Measurements from ENCODE around the gene EHBP1L1.

GRCh38 chr11:65599216-65599954, 23.5 kb downstream of the EHBP1L1 start:
- TF ChIP-seq EGR1 (IDR thresholded peaks at IDR 0.05; ENCODE audit: low read depth in 2 of 2): no peak
- TF ChIP-seq CTCF (IDR thresholded peaks at IDR 0.05; ENCODE audit: low read depth, low read length, missing input control): no peak
- no peak for TF ChIP-seq SP1 (IDR thresholded peaks at IDR 0.05)
- TF ChIP-seq ZBTB33 (IDR thresholded peaks at IDR 0.05): no peak
- no peak for TF ChIP-seq HNF4A (conservative IDR thresholded peaks at IDR 0.05)
- no peak for TF ChIP-seq YY1 (IDR thresholded peaks at IDR 0.05)
- no peak for TF ChIP-seq RAD21 (IDR thresholded peaks at IDR 0.05)
- no peak for TF ChIP-seq MAX (IDR thresholded peaks at IDR 0.05)
- no peak for TF ChIP-seq ATF3 (IDR thresholded peaks at IDR 0.05)
- no peak for TF ChIP-seq TAF1 (conservative IDR thresholded peaks at IDR 0.05)
- no peak for TF ChIP-seq GABPA (IDR thresholded peaks at IDR 0.05 in 1 of 2, conservative IDR thresholded peaks at IDR 0.05 in 1 of 2)
- TF ChIP-seq RXRA (IDR thresholded peaks at IDR 0.05): no peak

Measured in liver (tissue), 3 donors.